Osteoblast (primary cell): Measurements from ENCODE around the gene ACYP1. TPM values are rescaled to one million over a fixed set of nuclear protein-coding genes. Genes with fewer than 3 reads are reported as not detected.

Experiments used
- DNase-seq: peaks from one replicate; pipeline ENCODE4 v3.0.0; 2011; ENCODE audit warnings: low spot score, mixed read lengths; ENCODE audit not compliant: insufficient read length; ENCODE audit errors: missing footprints
- H2AFZ ChIP-seq: 2 replicates; pipeline ENCODE4 v1.6.0; 2011; ENCODE audit warnings: mild to moderate bottlenecking, low read length
- H3K27ac ChIP-seq: 2 replicates; pipeline ENCODE4 v1.5.1; 2011; ENCODE audit warnings: mild to moderate bottlenecking, low read depth, low read length, moderate library complexity
- H3K27me3 ChIP-seq: 2 replicates; pipeline ENCODE4 v1.6.0; 2012; ENCODE audit warnings: mild to moderate bottlenecking, control low read depth, inconsistent platforms, low read length, moderate library complexity; ENCODE audit not compliant: insufficient read depth
- H3K36me3 ChIP-seq: 2 replicates; pipeline ENCODE4 v1.5.1; 2011; ENCODE audit warnings: mild to moderate bottlenecking, low read length, control low read depth, moderate library complexity; ENCODE audit not compliant: insufficient read depth
- H3K4me1 ChIP-seq: 2 replicates; pipeline ENCODE4 v1.5.1; 2011; ENCODE audit warnings: mild to moderate bottlenecking, low read length, control low read depth, moderate library complexity; ENCODE audit not compliant: insufficient read depth
- H3K4me2 ChIP-seq: 2 replicates; pipeline ENCODE4 v1.6.0; 2011; ENCODE audit warnings: mild to moderate bottlenecking, low read length; ENCODE audit not compliant: insufficient read depth
- H3K4me3 ChIP-seq: fragments of 200-600 bp; sonication (generic); 3 replicates; pipeline ENCODE4 v1.5.1; 2012; ENCODE audit warnings: mild to moderate bottlenecking, low read length, inconsistent platforms; ENCODE audit not compliant: insufficient read depth
- H3K79me2 ChIP-seq: 2 replicates; pipeline ENCODE4 v1.6.0; 2012; ENCODE audit warnings: mild to moderate bottlenecking, low read length, control low read depth, inconsistent platforms; ENCODE audit not compliant: insufficient read depth
- H3K9me3 ChIP-seq: 2 replicates; pipeline ENCODE4 v1.5.1; 2011; ENCODE audit warnings: low read depth, low read length, control low read depth
- H4K20me1 ChIP-seq: 2 replicates; pipeline ENCODE4 v1.6.0; 2012; ENCODE audit warnings: mild to moderate bottlenecking, low read length, control low read depth; ENCODE audit not compliant: insufficient read depth
- CTCF ChIP-seq: IDR thresholded peaks from 2 replicates; pipeline ENCODE4 v1.5.1; 2011; ENCODE audit warnings: mild to moderate bottlenecking, low read depth, low read length, moderate library complexity; ENCODE audit errors: extremely low read depth
- total RNA-seq: library from RNA; depleted of rRNA; stranded (reverse); fragments of >200 nt; gene quantifications from 2 replicates; pipeline ENCODE4 v1.2.3, GENCODE V29; 2012

Gene ACYP1
- total RNA-seq, 1 donor: 6.5 TPM

- peaks cover 10% of the 10 kb centered on the region for H3K4me1 ChIP-seq
- DNase-seq: no peak
- no peaks in the 10 kb centered on the region for H4K20me1 ChIP-seq
- H3K36me3 ChIP-seq: no peaks in the 10 kb centered on the region
- H3K9me3 ChIP-seq: no peaks in the 10 kb centered on the region
- no peak overlapping the region for H3K4me2 ChIP-seq
- no peak overlapping the region for H3K4me3 ChIP-seq
- no peak overlapping the region for H3K27ac ChIP-seq
- H2AFZ ChIP-seq: no peak overlapping the region
- H3K27me3 ChIP-seq: no peaks in the 10 kb centered on the region
- peaks cover 14% of the 10 kb centered on the region for H3K79me2 ChIP-seq
- no peak for TF ChIP-seq CTCF
Observed at GRCh38 chr14:75067212-75067611, 3.4 kb upstream of the ACYP1 start.

GRCh38 chr14:75066691-75067090, 2.9 kb upstream of the ACYP1 start:
- peaks cover 14% of the 10 kb centered on the region for H3K79me2 ChIP-seq
- no peaks in the 10 kb centered on the region for H3K9me3 ChIP-seq
- no peak overlapping the region for H3K4me3 ChIP-seq
- no peak overlapping the region for H3K4me2 ChIP-seq
- no peak for TF ChIP-seq CTCF
- no peaks in the 10 kb centered on the region for H3K27me3 ChIP-seq
- peaks cover 10% of the 10 kb centered on the region for H3K4me1 ChIP-seq
- no peaks in the 10 kb centered on the region for H3K36me3 ChIP-seq
- DNase-seq: no peak
- no peak overlapping the region for H3K27ac ChIP-seq
- H4K20me1 ChIP-seq: no peaks in the 10 kb centered on the region
- H2AFZ ChIP-seq: no peak overlapping the region

GRCh38 chr14:75064205-75064567, 362 bp upstream of the ACYP1 start:
- peaks cover 20% of the 10 kb centered on the region for H3K79me2 ChIP-seq
- no peak for DNase-seq

GRCh38 chr14:75063013-75063412, 811 bp downstream of the ACYP1 start:
- H2AFZ ChIP-seq: peak overlapping the region; percentile 95

More at GRCh38 chr14:75064205-75064567, 362 bp upstream of the ACYP1 start:
- H4K20me1 ChIP-seq: no peaks in the 10 kb centered on the region
- H3K9me3 ChIP-seq: no peaks in the 10 kb centered on the region
- peak overlapping the region; percentile 98 for H3K4me2 ChIP-seq
- TF ChIP-seq CTCF: no peak
- H3K27ac ChIP-seq: peak overlapping the region; percentile 4
- H3K4me1 ChIP-seq: peaks cover 10% of the 10 kb centered on the region
- H3K4me3 ChIP-seq: peak overlapping the region; percentile 93
- H2AFZ ChIP-seq: peak overlapping the region; percentile 66
- no peaks in the 10 kb centered on the region for H3K27me3 ChIP-seq
- H3K36me3 ChIP-seq: no peaks in the 10 kb centered on the region

More at GRCh38 chr14:75063013-75063412, 811 bp downstream of the ACYP1 start:
- TF ChIP-seq CTCF: no peak
- peaks cover 22% of the 10 kb centered on the region for H3K79me2 ChIP-seq
- H3K27ac ChIP-seq: peak overlapping the region; percentile 68
- H3K9me3 ChIP-seq: no peaks in the 10 kb centered on the region
- DNase-seq: no peak
- peak overlapping the region; percentile 93 for H3K4me3 ChIP-seq
- H3K27me3 ChIP-seq: no peaks in the 10 kb centered on the region
- H3K4me1 ChIP-seq: peaks cover 8% of the 10 kb centered on the region
- H3K4me2 ChIP-seq: peak overlapping the region; percentile 98
- H4K20me1 ChIP-seq: no peaks in the 10 kb centered on the region
- no peaks in the 10 kb centered on the region for H3K36me3 ChIP-seq
